Right cardiac atrium (tissue), 5 donors: Measurements from ENCODE around the gene FLRT2. TPM values are rescaled to one million over a fixed set of nuclear protein-coding genes. Genes with fewer than 3 reads are reported as not detected.

ENCODE experiments used
- ATAC-seq, 2 donors: fragments of 200-7000 bp; cut with Tn5 transposase; one replicate each; pipeline versions ENCODE4 v1.8.0 to v1.9.1; 2020; ENCODE audit warnings: moderate library complexity in 2 of 2, mild to moderate bottlenecking in 1 of 2
- DNase-seq, 3 donors: peaks; one replicate each; pipeline ENCODE4 v3.0.0-alpha.2; 2020
- H3K27ac ChIP-seq: one replicate; pipeline ENCODE4 v1.5.1; 2013; ENCODE audit warnings: mild to moderate bottlenecking, low read length, control low read depth, moderate library complexity
- H3K27me3 ChIP-seq: one replicate; pipeline ENCODE4 v1.6.1; 2013; ENCODE audit not compliant: control insufficient read depth, insufficient read depth
- H3K4me1 ChIP-seq: one replicate; pipeline ENCODE4 v1.6.1; 2013; ENCODE audit warnings: low read length; ENCODE audit not compliant: control insufficient read depth, insufficient read depth
- H3K4me3 ChIP-seq: one replicate; pipeline ENCODE4 v1.5.1; 2013; ENCODE audit warnings: low read length, control low read depth
- H3K9me3 ChIP-seq: one replicate; pipeline ENCODE4 v1.6.1; 2013; ENCODE audit warnings: low read length; ENCODE audit not compliant: control insufficient read depth
- WGBS: extraction: QIAGEN DNeasy Blood & Tissue Kit; methylation state at CpG from one replicate; pipeline ENCODE4 v1.1.7; 2013; 5-methylcytosine and 5-hydroxymethylcytosine counted together
- intact Hi-C, 4 donors: fragments of 100-400 bp; cut with DNase I; formaldehyde crosslinking; loops; one replicate each; pipeline versions ENCODE4 v1.11.0 to v1.14.0; 2022 to 2023
- polyA plus RNA-seq: library from polyadenylated mRNA; stranded (reverse); fragments of 200-250 nt; gene quantifications from one replicate; pipeline ENCODE4 v1.2.3, GENCODE V29; 2013
- total RNA-seq, 4 donors: library from RNA; stranded (reverse); fragmentation: NEBNext Ultra II Directional; extraction: Animal tissue kit (Norgen Biotek cat#: 25700); gene quantifications; one replicate each; pipeline ENCODE4 v1.2.1, GENCODE V29; 2021
- donor health status: healthy with polysubstance abuse.
- donor health status: DM: no; HTN: yes; CAD: no.
- donor health status: DM: no; HTN: no; CAD: no.
- donor health status: DM: no; HTN: yes; CAD: no; lungs with severe emphysema.
- donor health status: DM: yes; HTN: yes; CAD: no.

The FLRT2 gene
- total and polyA plus RNA-seq, 5 donors: 2.2 to 39.2 (median 13.4) TPM

DNA sequence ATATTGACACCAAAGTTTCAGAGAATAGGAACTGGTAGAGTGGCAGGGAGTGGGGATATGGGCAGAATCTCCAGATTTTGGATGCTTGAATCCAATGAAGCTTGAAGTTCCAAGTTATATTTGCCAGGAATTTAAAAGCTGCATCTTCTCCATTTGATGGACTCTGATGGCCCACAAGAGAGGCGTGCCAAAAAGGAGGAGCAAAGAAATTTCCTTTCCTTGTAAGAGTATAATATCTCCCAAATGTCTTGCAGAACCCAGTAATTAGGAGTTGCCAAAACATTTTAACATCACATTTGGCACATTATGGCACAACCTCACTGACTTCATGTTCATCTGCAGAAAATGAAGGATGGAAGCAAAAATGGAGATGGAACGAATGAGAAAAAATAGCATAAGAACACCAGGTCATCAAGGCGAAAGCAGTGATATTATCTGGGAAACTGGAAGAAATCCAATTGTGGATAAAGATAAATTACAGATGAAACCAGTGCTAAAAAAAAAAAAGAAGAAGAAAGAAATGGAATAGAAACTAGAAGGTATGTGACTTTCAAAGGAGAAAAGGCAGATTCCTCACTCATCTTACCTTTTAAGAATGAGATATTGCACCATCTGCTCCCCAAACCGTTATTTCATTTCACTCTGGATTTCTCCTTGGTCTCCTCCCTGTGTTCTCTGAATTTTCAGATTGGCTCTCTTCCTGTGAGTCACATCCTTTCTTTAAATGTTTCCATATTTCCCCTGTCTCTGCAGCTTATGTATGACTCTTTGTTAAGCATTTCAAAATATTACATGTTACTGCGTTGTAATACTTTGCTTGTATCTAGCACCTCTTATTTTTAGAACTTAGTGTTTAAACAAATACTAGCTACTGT, 13.5 kb upstream of the FLRT2 start:
- H3K9me3 ChIP-seq: no peaks in the 10 kb centered on the region
- DNase-seq (no peak), ATAC-seq (peak in 1 of 2 donors; percentile 31)
- H3K27me3 ChIP-seq: no peaks in the 10 kb centered on the region
- intact Hi-C loops: no loop called here
- H3K27ac ChIP-seq: no peak overlapping the region
- no peaks in the 10 kb centered on the region for H3K4me1 ChIP-seq
- WGBS: 49% methylated on average over 5 of the region's 5 CpGs
- no peak overlapping the region for H3K4me3 ChIP-seq

DNA sequence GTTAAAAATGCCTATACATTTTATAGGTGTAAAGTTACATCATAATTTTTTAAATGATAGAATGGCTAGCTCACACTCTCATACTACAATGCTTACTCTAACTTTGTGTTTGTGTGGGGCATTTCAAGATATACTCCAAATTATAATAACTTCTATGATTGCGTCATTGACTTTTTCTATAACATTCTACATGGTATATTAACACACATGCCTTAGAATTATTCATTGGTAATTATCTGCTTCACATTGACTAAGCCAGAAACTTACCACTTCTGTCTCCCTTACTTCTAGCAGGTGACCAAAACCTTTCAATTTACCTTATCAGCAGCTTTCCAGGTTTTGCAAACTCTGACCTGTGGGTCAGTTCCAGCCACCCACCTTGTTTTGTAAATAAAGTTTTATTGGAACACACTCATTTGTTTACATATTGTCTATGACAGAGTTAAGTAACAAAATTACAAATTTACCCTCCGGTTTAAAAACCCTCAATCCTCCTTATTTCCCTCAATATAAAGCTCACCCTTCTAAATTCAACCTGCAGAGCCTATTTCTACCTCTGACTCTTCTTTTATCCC, 12.7 kb upstream of the FLRT2 start:
- WGBS: 98% methylated on average over 2 of the region's 2 CpGs
- no peaks in the 10 kb centered on the region for H3K4me1 ChIP-seq
- no peaks in the 10 kb centered on the region for H3K27me3 ChIP-seq
- no peak for DNase-seq
- no peak overlapping the region for H3K27ac ChIP-seq
- H3K4me3 ChIP-seq: no peak overlapping the region
- H3K9me3 ChIP-seq: no peaks in the 10 kb centered on the region
- no peak for ATAC-seq
- intact Hi-C loops: no loop called here

DNA sequence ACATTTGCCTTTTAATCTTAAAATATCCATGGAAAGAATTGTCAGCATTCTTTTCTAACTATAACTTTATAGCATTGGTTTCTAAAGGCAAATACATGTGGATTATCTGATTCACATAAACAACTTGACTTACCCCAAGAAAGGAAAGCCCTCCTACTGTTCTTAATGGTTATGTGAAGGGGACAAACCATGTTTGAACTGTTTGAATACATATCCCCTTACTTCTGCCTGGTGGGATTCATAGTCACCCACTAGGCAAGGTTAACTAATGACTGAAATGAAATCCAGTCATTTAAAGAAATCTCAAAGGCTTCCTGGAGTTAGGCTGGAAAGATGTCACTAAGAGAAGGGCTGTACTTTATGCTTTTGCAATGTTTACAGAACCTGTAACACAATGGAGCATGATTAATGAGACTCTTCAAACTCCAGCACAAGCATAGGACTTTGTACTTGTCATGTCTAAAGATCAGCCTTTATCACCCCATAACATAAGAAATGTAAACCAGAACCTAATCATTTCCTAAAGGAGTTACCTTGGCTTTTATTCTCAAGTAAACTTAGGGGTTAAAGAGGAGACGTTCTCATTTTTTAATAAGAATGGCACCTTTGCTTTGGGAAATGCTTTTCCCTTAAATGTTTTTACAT, 10.2 kb upstream of the FLRT2 start:
- no peak overlapping the region for H3K27ac ChIP-seq
- ATAC-seq (no peak), DNase-seq (no peak)
- no peaks in the 10 kb centered on the region for H3K4me1 ChIP-seq
- H3K4me3 ChIP-seq: no peak overlapping the region
- no peaks in the 10 kb centered on the region for H3K27me3 ChIP-seq
- intact Hi-C loops: loop anchor here in 3 of 4 donors (10.0 kb wide), 2 partner anchors 105 to 175 kb away; no protein-coding TSS in a partner anchor
- WGBS: 92% methylated on average over 1 of the region's 1 CpG
- no peaks in the 10 kb centered on the region for H3K9me3 ChIP-seq

DNA sequence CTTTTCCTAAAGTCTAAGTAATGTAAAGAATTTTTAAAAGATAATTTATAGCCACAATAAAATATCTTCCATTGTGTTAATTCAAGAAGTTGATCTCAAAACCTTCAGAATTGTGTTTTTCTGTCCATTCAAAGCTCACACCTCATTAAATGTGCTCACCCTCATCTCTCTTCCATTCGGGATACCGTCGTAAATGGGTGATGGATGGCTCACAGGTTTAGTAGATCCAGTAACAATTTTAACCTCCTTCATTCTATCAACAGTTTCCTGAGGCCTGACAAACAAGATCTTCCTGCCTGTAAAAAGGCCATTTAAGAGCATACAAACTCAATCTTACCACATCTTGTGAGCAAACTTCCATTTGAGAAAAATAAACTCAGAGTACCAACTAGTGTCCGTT, 9.4 kb upstream of the FLRT2 start:
- DNase-seq (no peak), ATAC-seq (no peak)
- intact Hi-C loops: loop anchor here in 3 of 4 donors (10.0 kb wide), 2 partner anchors 106 to 176 kb away; no protein-coding TSS in a partner anchor
- Histone ChIP-seq H3K27me3 (no peaks in the 10 kb centered on the region), H3K27ac (no peak overlapping the region), H3K4me3 (no peak overlapping the region), H3K9me3 (no peaks in the 10 kb centered on the region), H3K4me1 (no peaks in the 10 kb centered on the region)
- WGBS: 75% methylated on average over 4 of the region's 4 CpGs

DNA sequence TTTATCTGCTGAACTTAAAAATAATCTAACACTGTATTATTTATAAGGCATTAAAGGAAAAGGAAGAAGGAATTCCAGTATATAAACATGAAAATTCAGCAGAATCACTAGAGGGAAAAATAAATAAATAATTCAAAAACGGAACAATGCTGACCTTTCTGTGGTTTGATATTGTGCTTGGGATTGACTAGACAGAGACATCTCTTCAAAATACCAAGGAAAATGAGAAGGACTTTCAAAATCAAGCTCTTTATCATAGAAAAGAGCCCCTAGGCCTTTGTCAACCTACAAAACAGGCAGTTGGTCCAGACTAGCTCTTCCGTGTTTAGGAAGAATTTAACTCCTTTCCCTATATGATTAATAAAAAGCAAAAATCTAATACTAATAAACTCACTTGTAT, 6.3 kb upstream of the FLRT2 start:
- H3K4me3 ChIP-seq: no peak overlapping the region
- H3K27me3 ChIP-seq: no peaks in the 10 kb centered on the region
- ATAC-seq (no peak), DNase-seq (no peak)
- no peak overlapping the region for H3K27ac ChIP-seq
- intact Hi-C loops: loop anchor here in 3 of 4 donors (10.0 kb wide), 2 partner anchors 109 to 179 kb away; no protein-coding TSS in a partner anchor
- no peaks in the 10 kb centered on the region for H3K4me1 ChIP-seq
- 70% methylated on average over 2 of the region's 2 CpGs for WGBS
- H3K9me3 ChIP-seq: no peaks in the 10 kb centered on the region

DNA sequence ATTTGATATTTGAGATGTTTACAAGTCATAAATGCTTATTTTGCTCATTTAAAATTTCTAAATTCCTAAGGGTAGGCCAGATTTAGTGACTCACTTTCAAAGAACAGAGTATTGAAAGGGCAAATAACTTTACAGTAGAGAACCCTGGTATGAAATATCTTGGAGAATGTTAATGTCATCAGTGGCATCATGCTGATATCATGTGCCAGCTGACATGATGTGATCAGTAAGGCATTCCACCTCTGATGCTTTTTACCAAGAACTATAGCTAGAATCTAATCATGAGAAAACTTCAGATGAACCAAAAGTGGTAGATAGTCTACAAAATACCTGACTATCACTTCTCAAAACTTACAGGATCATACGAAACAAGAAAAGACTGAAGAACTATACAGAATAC, 2.9 kb upstream of the FLRT2 start:
- no peak overlapping the region for H3K27ac ChIP-seq
- no peak for DNase-seq
- H3K4me1 ChIP-seq: no peaks in the 10 kb centered on the region
- no peaks in the 10 kb centered on the region for H3K27me3 ChIP-seq
- WGBS: 95% methylated on average over 1 of the region's 1 CpG
- no peaks in the 10 kb centered on the region for H3K9me3 ChIP-seq
- intact Hi-C loops: loop anchor here in 3 of 4 donors (10.0 kb wide), 2 partner anchors 112 to 182 kb away; no protein-coding TSS in a partner anchor
- no peak for ATAC-seq
- no peak overlapping the region for H3K4me3 ChIP-seq

DNA sequence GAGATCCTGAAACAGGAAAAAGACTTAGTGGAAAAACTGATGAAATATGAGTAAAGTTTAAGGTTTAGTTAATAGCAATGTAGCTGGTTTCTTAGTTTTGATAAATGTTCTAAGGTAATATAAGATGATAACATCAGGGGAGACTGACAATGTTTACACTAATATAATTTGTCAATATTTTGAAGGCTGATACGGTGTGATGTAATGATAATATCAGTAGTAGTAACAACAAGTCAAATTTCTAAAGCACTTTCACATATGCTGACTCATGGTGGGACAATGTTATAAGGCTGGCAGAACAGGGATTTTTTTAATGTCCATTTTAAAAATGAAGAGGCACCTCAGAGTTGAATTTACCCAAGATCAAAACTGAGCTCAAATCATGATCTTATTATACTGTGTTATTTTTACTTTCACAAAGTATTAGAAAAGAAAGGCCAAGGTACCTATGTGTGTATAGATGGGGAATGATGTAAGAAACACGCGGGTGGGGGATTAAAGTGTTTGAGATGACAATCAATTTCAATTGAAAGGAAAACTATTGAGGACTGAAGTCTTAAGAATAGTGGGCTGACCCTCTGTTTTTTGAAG, 2.4 kb upstream of the FLRT2 start:
- WGBS: 78% methylated on average over 3 of the region's 3 CpGs
- intact Hi-C loops: loop anchor here in 3 of 4 donors (10.0 kb wide), 2 partner anchors 113 to 183 kb away; no protein-coding TSS in a partner anchor
- Histone ChIP-seq H3K4me1 (no peaks in the 10 kb centered on the region), H3K27me3 (no peaks in the 10 kb centered on the region), H3K4me3 (no peak overlapping the region), H3K9me3 (no peaks in the 10 kb centered on the region), H3K27ac (no peak overlapping the region)
- no peak for ATAC-seq
- DNase-seq: no peak

DNA sequence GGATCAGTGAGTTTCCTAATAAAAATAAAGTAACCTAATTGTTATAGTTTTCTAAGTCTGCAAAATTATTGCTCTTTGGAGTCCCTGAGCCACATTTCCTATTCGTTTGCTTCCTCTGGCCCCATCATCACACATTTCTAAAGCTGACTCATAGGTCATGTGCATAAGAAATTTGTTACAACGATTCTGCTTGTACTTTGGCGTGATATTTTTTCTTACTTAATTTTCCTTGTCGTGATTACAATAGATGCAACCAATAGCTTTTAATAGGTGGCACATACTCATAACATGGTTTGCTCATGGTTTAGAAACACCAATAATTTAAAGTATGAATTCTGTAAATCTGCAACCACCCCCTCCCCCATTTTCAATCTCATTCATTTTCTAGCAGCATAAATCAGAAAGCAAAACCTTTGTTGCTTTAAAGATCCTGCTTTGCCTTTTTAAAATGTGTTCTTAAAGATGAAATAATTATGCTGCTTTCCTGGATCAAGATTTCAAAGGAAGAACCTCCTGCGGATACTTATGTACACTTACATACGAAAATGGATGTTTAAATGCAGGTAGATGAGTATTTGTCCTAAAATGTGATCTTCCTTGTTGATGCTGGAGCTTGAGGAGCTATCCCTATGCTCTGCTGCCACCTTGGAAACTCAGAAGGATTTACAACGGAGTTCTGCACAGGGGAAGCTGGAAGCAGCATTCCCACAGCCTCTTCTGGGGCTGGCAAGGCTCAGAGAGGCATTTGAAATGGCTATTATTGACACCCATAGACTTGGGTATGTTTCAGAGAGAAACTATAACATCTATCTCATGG, 1.7 kb upstream of the FLRT2 start:
- DNase-seq (peak; percentile 40 to 64 (median 45)), ATAC-seq (peak; percentile 64 to 71)
- peak overlapping the region; percentile 53 for H3K4me3 ChIP-seq
- intact Hi-C loops: loop anchor here in 3 of 4 donors (10.0 kb wide), 2 partner anchors 113 to 183 kb away; no protein-coding TSS in a partner anchor
- no peaks in the 10 kb centered on the region for H3K4me1 ChIP-seq
- no peaks in the 10 kb centered on the region for H3K27me3 ChIP-seq
- 25% methylated on average over 7 of the region's 7 CpGs for WGBS
- no peak overlapping the region for H3K27ac ChIP-seq
- H3K9me3 ChIP-seq: no peaks in the 10 kb centered on the region

DNA sequence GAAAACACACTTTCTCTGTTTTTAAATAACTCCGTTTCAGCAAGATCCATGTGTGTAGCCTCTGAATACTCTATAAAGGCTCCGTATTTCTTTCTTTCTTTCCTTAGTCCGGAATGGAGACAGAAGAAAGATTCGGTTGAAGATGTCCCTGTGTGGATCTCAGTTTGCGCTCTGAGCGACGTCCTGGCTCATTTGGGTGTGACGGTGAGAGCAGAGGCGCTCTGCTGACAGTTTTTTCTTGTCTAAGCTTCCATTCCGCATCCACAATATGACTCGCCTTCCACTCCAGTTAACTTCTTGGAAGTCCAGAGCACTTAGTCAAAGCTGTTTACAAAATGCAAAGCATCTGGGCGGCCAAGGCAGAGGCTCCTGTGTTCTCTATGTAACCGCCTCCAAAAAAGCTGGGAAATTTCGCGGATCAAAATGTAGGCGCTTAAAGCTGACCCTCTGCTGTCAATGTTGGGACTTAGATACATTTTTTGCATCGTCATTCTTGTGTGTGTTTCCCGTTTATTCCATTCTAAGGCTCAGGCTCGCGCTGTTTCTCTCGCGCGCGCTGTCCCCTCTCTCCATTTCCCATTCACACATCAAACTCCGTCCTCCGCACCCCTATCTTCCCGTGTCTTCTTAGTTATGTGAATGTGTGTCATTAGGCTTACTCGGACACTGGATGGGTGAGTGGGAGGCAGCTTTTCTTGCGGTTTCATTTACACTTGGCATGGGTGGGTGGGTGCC, 880 bp upstream of the FLRT2 start:
- Histone ChIP-seq H3K27ac (peak overlapping the region; percentile 48), H3K27me3 (no peaks in the 10 kb centered on the region), H3K4me3 (peak overlapping the region; percentile 53), H3K4me1 (no peaks in the 10 kb centered on the region), H3K9me3 (no peaks in the 10 kb centered on the region)
- ATAC-seq: no peak
- WGBS: 5% methylated on average over 29 of the region's 29 CpGs
- intact Hi-C loops: loop anchor here in 3 of 4 donors (10.0 kb wide), 2 partner anchors 114 to 184 kb away; no protein-coding TSS in a partner anchor
- peak in 2 of 3 donors; percentile 11 to 54 for DNase-seq
